Activated gamma-delta T cell treated with anti-CD3 and anti-CD28 coated beads, Interleukin-2, amount 50 U/mL, for 16 hours (primary cell): Measurements from ENCODE around the gene MKNK1.

Source experiments
- DNase-seq: peaks from one replicate; pipeline ENCODE4 v3.0.0-alpha.2; 2020; ENCODE audit warnings: low read depth

Gene MKNK1

DNA sequence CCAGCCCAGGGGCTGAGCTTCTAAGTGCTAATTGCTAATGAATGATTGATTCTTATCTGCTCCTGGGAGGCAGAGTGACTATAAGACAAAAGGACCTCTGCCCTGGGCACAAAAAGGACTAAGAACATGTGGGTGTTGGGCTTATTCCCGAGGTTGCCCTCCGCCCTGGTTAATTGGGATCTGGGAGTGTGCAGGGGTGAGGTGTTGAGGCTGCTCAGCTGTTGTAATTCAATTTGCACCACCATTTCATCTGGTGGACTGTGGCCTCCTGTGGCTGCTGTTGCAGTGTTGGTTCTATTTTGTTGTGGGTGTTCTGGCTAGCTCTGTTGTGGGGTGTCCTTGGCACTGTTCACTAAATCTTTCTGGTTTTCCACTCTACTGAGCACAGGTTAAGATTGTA lies 65.9 kb downstream of the MKNK1 start:
- no peak for DNase-seq

DNA sequence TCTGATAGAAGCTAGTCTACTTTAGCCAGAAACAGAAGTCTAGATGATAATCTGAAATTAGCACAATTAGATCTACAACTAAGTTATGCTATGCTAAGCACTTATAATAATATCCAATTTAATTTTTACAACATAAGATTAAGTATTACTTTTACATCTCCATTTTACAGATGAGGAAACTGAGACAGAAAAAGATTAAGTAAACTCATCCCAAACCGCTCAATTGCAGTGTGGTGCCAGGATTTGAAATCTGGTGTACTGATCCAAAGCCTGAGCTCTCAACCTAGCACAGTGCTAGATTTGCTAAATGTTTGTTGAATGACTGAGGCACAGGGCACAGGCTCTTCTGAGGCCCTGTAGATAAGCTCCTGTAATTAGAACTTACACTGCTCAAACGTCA lies 66.4 kb downstream of the MKNK1 start:
- no peak for DNase-seq

DNA sequence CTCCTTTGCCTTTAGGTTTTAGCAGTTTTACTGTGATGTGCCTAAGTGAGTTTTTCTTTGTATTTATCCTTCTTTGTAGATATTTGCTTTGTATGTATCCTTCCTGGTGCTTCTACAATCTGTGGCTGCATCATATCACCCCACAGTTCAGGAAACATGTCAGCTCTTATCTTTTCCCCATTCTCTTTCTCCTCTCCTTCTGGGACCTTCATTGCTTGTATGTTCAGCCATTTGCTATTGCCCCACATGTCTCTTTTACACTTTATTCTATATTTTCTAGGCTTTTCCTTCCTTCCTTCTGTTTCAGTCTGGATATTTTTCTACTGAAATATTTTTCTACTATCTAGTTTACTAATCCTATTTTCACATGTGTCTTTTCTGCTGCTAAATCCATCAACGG lies 67.5 kb downstream of the MKNK1 start:
- no peak for DNase-seq

DNA sequence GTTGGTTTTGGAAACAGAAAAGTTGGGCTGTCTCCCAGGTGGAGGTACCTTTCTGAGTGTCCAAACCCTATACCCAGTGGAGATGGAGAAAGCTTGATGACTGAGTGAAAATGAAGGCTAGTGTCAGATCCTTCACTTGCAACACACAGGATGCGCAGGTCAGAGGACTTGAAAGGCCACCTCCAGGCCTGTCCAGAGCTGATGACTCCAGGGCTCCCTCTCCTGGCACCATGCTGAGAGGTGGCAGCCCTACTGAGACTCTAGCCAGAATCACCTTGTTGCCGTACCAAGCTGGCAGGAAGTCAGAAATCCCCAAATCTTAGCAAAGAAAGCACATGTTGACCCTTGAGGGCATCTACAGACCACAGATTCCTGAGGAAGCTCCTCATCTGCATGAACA lies 69.0 kb downstream of the MKNK1 start:
- DNase-seq = no peak

DNA sequence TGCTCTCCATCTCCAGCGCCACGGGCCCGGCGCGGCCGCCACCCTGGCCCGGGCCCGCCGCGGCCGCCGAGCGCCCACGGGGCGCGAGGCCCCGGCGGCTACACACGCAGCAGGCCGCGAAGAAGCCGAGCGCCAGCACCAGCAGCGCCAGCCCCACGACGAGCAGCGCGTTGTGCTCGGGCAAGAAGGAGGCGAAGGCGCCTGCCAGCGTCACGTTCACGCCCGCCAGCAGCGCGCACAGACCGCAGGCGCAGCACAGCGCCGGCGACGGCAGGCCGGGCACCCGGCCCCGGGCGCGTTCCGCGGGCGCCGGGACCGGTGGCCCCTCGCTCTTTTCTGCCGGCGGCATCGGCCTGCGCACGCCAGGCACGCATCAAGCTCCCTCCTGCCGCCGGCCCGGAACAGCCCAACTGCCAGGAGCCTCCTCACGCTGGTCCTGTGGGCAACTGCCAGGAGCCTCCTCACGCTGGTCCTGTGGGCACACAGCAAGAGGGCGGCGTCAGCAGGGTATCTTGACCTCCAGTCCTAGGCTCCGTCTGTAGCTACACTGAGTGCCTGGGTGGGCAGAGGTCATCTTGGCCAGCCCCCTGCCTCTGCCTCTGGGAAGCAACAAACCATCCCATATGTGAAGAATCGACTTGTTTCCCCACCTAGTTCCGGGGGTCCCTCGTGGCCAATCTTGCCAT lies 70.7 kb downstream of the MKNK1 start:
- peak; percentile 19 for DNase-seq

DNA sequence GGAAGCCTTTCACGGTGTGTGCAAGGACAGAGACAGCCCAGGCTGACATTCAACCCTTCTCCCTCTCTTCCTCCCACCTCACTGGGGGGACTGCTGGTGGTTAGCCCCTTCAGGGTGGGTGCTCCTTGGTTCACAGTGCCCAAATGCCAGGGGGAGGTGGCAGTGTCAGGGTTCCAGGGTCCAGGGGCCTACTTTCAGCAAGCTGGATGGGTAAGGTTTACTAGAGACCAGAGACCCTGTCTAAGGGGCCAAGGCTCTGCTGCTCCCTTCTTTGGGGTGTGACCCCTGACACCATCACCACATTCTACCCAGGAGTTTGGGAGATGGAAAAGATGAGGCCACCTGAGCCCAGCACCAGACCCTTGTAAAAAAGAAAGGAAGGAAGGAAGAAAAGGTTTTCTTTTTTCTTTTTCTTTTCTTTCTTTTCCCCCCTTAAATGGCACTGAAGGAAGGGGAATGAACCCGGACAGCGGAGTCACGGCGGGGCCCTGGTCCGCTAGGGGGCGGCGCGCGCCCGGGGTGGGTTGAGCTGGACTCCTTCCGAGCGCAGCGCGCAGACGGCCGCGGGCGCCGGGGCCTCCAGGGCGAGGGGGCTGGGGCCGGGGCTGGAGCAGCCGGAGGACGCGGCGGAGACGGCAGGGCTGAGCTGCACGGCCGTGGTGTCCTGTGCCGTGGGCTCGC lies 71.4 kb downstream of the MKNK1 start:
- peak; percentile 64 for DNase-seq

DNA sequence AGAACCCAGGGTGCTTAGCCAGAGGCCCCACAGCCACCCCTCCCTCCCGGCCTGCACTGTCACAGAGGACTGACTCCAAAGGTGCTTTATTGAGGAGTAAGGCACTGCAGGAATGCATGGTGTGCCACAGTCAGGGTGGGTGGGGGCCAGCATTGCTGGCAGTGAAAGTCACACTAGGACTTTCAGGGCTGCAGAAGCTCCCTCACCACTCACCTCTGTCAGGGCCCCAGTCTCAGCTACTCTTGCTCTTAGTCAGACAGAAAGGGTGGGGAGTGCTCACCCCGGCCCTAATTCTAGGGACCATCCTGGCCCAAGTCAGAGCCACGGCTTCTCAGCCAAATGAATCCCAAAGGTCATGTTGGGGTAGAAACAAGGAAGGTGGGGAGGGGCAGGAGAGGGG lies 72.0 kb downstream of the MKNK1 start:
- no peak for DNase-seq

DNA sequence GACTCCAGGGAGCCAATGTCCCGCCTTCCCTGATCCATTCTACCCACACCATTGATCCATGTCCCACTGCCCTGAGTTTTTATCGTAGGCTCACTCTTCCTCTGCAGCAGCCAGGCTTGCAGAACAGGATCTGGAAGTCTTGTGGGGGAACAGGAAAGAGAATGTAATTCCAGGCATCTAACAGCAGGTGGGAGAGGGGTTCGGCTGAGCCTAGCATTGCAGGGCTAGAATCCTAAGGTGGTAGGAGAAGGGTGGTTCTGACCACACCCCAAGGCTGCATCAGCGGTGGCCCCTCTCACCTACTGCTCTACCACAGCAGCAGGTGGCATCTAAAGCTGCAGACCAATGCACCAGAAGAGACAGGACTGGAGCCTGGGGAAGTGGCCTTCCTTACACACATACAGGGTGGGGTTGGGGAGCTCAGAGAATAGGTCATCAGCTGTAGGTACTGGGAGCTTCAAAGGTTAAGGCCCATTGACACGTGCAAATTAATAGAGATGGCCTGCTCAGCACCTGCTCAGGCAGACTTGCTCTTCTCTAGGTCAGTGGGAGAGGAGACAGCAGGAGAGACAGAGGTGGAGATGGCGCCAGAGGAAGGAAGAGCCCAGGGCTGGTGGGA lies 73.2 kb downstream of the MKNK1 start:
- DNase-seq = no peak

DNA sequence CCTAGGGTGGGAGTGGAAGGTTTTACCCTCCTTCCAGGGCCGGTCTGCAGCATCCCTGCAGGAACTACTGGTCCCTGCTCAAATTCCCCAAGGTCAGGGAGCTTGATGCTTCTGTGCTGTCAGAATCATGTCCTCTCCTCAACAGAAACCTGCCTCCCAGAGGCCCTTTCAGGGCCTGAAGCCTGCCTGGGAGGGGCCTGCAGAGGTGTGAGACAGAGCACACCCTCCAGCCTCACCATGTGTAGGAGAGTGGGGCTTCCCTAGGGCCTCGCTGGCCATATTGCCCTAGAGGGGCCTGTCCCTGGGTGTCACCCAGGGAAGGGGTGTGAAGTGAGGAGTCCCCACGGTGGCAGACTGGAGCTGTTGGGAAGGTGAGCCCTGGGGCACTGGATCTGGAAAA lies 73.8 kb downstream of the MKNK1 start:
- DNase-seq = no peak

DNA sequence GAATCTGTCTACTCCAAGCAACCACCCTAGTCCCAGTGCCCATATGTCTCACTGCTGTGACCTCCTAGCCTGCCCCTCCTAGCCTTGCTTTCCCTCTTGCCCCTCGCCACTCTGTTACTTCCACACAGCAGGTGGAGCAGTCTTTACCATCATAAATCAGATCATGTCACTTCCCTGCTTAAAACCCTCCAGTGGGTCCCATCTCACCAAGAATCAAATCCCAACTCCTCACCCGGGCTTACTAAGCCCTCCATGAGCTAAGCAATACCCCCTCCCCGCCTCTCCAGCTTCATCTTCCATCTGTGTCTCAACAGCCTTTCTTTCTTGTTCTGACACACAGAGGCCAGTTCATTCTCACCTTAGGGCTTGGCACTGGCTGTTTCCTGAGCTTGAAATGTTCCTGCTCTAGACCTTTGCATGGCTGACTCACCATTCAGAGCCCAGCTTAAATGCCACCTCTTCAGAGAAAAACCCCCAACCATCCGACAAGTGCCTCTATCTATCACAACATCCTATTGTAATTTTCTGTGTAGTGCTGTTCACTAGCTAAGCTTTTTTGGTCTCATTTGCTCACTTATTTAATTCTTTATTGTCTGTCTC lies 74.9 kb downstream of the MKNK1 start:
- DNase-seq = no peak

DNA sequence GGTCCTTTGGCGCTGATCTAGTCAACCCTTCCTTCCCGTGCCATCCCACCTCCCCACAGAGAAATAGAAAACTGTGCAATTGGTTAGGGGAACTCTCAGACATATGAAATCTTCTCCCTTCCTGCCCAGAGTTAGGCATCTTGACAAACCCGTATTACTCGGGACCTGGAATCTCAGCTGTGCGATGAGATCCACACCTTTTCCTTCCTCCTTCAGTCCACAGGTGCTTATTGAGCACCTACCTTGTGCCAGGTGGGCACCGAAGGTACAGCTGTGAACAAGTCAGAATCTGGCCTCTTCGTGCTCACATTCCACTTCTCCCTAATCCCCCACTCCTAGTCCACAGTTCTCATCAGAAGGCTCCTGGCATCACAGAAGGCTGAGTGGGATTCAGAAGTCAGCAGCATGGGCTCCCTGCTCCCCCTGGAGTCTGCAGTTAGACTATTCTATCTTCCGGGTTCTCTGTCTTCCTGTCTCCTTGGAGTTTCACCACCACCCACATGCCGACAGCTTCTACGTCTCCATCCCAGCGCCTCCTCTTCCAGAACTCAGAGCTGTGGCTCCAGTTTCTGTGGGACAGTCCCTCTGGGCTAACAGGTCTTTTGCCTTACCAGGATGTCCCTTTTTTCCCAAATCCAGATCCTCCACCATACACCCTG lies 75.6 kb downstream of the MKNK1 start:
- DNase-seq = no peak

DNA sequence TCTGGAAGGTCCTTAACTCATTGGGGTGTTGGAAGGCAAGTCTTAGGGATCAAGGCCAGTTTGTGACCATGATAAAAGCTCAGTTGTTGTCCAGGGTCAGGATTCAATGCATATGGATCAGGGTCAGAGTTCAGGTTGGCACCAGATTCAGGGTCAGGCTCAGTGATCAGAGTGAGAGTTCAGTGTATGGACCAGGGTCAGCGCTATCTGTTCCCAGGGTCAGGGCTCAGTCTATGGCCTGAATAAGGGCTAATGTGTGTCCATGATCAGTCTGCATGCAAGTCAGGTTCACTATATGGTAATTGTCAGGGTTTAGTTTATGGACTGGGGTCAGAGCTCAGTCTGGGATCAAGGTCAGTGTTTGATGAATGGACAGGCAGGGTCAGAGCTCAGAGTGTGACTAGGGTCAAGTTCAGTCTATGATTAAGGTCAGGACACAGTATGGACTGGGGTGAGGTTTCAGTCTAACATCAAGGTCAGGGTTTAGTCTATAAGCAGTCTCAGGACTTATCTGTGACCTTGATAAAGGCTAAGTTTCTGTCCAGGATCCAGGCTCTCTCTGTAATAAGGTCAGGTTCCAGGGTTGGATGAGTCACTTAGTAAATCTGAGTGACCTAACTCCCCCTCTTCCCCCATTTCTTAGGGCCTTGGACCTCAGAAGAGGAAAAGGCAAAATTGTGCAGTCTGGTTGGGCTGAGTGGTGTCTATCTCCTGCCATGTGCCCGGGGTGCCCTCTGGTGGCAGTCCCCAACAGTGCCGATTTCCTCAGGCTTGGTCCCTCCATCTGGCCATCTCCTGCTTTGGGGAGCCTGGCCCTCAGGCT lies 76.4 kb downstream of the MKNK1 start:
- DNase-seq = peak; percentile 60

DNA sequence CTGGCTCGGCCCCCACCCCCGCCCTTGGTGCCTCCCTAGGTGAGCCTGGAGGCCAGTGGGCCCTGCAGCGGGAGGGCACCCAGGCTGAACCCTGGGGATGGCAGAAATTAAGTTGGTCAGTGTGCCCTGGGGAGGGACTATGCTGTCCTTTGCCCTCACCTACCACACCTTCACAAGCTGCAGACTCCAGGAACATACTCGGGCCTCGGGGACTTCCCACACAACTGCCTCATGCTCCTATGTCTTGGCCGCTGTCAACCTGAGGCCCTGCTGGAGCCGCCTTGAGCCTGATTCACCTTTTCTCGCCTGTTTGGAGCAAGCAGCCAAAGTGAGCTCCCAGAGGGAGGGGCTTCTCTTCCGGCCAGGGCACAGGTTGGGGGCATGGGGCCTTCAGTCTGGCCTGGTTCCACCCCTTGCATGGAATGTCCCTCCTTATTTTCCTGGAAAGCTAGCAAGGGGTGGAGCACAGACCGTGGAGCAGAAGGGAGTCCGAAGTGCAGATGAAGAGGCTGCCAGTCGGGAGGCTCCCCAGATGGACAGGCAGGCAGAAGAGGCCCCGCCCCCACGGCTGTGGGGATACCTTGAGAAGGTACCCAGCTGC lies 77.3 kb downstream of the MKNK1 start:
- DNase-seq = no peak

DNA sequence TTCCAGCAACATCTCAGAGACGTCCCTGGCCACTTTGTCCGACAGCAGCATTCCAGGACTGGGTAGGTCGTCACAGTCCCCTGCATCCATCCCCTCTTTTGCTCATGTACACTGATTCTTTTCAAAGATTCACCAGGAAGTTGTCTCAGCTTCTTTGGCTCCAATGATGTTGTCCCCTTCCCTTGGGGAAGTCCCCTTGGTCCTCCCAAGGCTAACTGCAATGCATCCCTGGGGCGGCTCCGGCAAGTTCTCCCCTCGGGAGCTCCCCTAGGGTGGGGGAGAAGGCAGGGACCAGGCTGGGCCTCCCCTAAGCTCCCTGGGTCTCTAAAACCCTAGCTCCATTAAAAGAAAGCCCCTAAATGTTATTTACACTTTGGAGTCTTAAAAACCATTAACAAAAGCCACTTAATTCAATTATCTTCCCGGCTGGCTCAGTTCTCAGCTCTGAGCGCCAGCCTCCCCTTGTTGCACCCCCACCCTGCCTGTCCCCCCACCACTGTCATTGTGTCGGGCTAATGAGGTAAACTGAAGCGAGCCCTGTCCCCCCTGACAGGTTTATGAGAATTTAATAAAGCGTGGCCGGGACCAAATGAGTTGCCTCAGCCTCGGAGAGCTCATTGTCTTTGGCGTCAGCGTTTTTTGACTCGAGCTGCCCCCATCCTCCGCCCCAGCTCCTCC lies 77.9 kb downstream of the MKNK1 start:
- DNase-seq = no peak

DNA sequence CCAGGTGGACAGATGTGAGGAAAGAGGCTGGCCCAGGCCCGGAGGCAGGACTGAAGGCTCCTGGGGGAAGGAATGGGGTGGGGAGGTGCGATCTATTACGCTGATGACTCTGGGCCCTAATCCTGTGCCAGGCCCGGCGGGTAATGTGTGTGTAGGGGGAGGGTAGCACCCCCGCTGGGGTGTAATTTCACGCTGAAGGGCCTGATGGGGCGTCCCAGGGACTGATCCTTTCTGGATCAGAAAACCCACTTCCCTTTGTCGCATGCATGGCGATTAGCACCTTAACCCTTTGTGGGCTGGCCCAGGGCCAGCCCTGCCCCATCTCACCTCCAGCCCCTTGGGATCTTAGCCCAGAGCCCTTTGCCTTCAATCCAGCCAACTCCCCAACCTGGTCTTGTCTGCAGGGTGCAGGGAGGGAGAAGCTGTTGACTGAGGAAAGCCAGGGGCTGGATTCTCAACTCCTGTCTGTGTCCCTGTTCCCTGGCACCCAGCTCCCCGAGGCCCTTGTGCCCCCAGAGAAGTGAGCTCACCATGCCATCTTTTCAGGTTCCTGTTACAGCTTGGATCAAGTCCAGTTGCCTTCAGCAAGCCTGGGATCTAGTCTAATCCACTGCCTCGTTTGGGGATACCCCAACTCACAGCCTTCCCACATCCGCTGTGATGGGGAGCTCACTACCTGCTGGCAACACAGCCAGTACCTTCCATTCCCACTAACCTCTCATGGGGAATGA lies 78.7 kb downstream of the MKNK1 start:
- DNase-seq = no peak

DNA sequence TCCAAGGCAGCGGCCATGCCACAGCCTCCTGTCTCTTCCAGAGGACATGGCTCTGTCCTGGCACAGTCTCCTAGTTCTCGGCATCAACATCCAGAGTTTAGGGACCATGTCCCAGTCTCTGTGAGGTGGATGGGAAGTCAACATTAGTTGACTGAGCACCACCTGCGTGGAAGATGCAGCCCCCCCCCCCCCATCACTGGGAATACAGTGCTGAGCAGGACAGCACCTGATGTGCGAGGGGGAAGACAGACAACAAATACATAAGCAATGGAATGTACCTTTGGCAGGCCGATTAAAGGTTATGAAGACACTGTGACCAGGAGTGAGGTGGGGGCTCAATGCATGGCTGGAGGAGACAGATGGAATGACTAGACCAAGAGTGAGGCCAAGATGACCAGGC lies 79.2 kb downstream of the MKNK1 start:
- DNase-seq = no peak

DNA sequence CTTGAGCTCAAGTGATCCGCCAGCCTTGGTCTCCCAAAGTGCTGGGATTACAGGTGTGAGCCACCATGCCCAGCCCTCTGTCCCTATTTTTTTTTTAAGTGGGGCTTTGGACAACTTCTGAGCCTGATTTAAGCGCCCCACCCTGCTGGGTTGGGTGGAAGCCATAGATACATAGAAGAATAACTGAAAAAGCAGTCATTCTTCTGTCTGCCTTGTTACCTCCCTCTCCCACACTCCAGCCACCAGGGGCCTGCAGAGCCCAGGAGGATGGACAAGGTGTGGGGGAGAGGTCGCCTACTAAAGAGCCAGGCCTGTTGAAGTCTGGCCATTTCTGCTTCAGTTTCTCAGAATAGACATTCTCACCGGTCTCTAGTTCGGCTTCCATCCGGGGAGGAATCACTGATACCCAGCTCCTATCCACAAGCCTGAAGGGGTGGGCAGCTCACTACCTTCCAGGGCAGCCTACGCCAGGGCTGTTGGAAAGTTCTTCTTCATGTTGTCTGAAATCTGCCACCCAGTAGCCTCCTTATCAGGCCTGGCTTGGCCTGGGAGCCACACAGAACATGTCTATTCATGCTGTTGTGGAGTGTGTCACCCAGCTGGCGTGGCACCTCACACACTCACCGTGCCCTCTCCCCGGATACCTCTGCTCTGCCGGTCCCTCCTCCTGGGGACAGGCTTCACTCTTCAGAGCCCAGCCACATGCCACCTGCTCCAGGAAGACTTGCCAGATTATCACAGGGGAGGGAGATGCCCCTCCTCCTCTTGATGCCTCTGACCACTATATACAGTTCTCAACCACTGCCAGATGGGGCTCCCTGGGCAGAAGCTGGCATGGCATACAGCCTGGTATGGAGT lies 80.3 kb downstream of the MKNK1 start:
- DNase-seq = no peak

DNA sequence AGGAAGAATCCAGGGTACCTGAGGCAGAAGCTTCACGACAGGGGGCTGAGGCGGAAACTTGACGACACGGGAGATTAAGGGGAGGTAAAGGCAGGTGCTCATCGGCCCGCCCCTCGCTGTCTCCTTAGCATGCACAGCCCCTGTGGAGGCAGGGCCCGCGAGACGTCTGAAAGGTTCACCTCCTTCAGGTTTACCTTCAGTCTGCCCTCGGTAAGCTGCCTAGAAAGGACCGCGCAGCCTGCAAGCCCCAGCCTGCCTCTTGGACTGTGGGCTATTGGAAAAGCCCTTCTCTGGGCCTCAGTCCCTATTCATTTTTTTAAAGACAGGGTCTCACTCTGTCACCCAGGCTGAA lies 81.1 kb downstream of the MKNK1 start:
- no peak for DNase-seq
